H1 (cell line): Measurements from ENCODE around the gene MSI1. TPM values are rescaled to one million over a fixed set of nuclear protein-coding genes. Genes with fewer than 3 reads are reported as not detected.

Experiments used
- CTCF ChIA-PET: fragments of 300-600 bp; sonication (Branson Sonifier 250); formaldehyde crosslinking; loops from one replicate; lab custom pipeline; 2021; ENCODE audit not compliant: partially characterized antibody; lab: Charles Lee
- POLR2A ChIA-PET: fragments of 300-600 bp; sonication (Branson Sonifier 250); formaldehyde crosslinking; loops from one replicate; lab custom pipeline; 2021; ENCODE audit warnings: inconsistent platforms; ENCODE audit not compliant: partially characterized antibody; lab: Charles Lee
- DNase-seq, 2 experiments: peaks; one replicate each; pipeline versions ENCODE4 v3.0.0 to v3.0.0-alpha.2; 2010 to 2022; ENCODE audit warnings: low spot score in 2 of 2, low read depth in 1 of 2, mixed read lengths in 1 of 2
- FAIRE-seq: peaks from 2 replicates; lab custom pipeline; 2011; peaks lifted over from hg19 to GRCh38; lab: Jason Lieb, UNC
- H2AFZ ChIP-seq: 2 replicates; pipeline ENCODE4 v1.8.1; 2012; ENCODE audit warnings: low read length, inconsistent platforms
- H2AK5ac ChIP-seq: 2 replicates; pipeline ENCODE4 v1.6.1; 2013; ENCODE audit warnings: low read depth, low read length
- H2BK120ac ChIP-seq: replicated peaks from 2 replicates; pipeline ENCODE3; 2013; ENCODE audit warnings: low read depth, low read length, inconsistent platforms
- H2BK12ac ChIP-seq: 2 replicates; pipeline ENCODE4 v1.6.1; 2013; ENCODE audit warnings: low read depth, low read length
- H2BK15ac ChIP-seq: 2 replicates; pipeline ENCODE4 v1.6.1; 2013; ENCODE audit warnings: low read length
- H2BK20ac ChIP-seq: 2 replicates; pipeline ENCODE4 v1.6.1; 2013; ENCODE audit warnings: low read length
- H2BK5ac ChIP-seq: 2 replicates; pipeline ENCODE4 v1.6.1; 2013; ENCODE audit warnings: low read depth, low read length
- H3K14ac ChIP-seq: 2 replicates; pipeline ENCODE4 v1.6.1; 2013; ENCODE audit warnings: inconsistent platforms; ENCODE audit not compliant: insufficient read length
- H3K18ac ChIP-seq: 2 replicates; pipeline ENCODE4 v1.6.1; 2013; ENCODE audit warnings: low read length; ENCODE audit errors: extremely low read depth
- H3K23ac ChIP-seq: 2 replicates; pipeline ENCODE4 v1.6.1; 2013; ENCODE audit warnings: inconsistent platforms; ENCODE audit not compliant: insufficient read length
- H3K23me2 ChIP-seq: 2 replicates; pipeline ENCODE4 v1.6.1; 2013; ENCODE audit warnings: low read depth, low read length
- H3K27ac ChIP-seq: 2 replicates; pipeline ENCODE4 v1.6.1; 2011; ENCODE audit warnings: low read depth, low read length, inconsistent platforms
- H3K27me3 ChIP-seq, 4 experiments: replicated peaks in 1 of 4; 1 replicate in 1 of 4; 2 replicates in 3 of 4; pipeline versions ENCODE4 v1.6.1 to v1.8.1; 2011 to 2013; ENCODE audit warnings: low read length in 3 of 4, mild to moderate bottlenecking in 3 of 4, inconsistent platforms in 2 of 4, mixed read lengths in 2 of 4, moderate library complexity in 1 of 4; ENCODE audit not compliant: control insufficient read depth in 3 of 4, insufficient read depth in 3 of 4; ENCODE audit errors: extremely low read depth in 1 of 4
- H3K36me3 ChIP-seq, 4 experiments: 2 replicates each; pipeline versions ENCODE4 v1.6.1 to v1.8.1; 2011 to 2013; ENCODE audit warnings: mild to moderate bottlenecking in 4 of 4, low read length in 3 of 4, moderate library complexity in 2 of 4, control low read depth in 1 of 4, inconsistent platforms in 1 of 4; ENCODE audit not compliant: insufficient read depth in 4 of 4, control insufficient read depth in 2 of 4
- H3K4ac ChIP-seq: replicated peaks from 2 replicates; pipeline ENCODE3; 2013; ENCODE audit warnings: low read length, low read depth, mixed read lengths, inconsistent platforms; ENCODE audit not compliant: insufficient read length
- H3K4me1 ChIP-seq, 4 experiments: replicated peaks in 1 of 4; 1 replicate in 1 of 4; 2 replicates in 3 of 4; pipeline versions ENCODE4 v1.6.1 to v1.8.1; 2011 to 2013; ENCODE audit warnings: low read length in 3 of 4, inconsistent platforms in 2 of 4, mixed read lengths in 1 of 4; ENCODE audit not compliant: insufficient read depth in 4 of 4, control insufficient read depth in 3 of 4
- H3K4me2 ChIP-seq, 2 experiments: 2 replicates each; pipeline versions ENCODE4 v1.6.1 to v1.8.1; 2011 to 2013; ENCODE audit warnings: low read depth in 2 of 2, low read length in 2 of 2, control low read depth in 1 of 2, inconsistent platforms in 1 of 2, mild to moderate bottlenecking in 1 of 2; ENCODE audit not compliant: insufficient read depth in 1 of 2
- H3K4me3 ChIP-seq, 4 experiments: fragments of 200-600, 300-600 bp in 1 of 4; sonication (generic), shearing (Covaris generic), sonication (Bioruptor Twin) in 1 of 4; 2 replicates each; pipeline versions ENCODE4 v1.5.1 to v1.8.1; 2011 to 2016; ENCODE audit warnings: low read length in 4 of 4, low read depth in 3 of 4, control low read depth in 2 of 4, inconsistent platforms in 2 of 4, mild to moderate bottlenecking in 2 of 4, mixed read lengths in 1 of 4, moderate library complexity in 1 of 4; ENCODE audit not compliant: insufficient read depth in 2 of 4; ENCODE audit errors: extremely low read depth in 1 of 4
- H3K56ac ChIP-seq: replicated peaks from 2 replicates; pipeline ENCODE3; 2013; ENCODE audit warnings: low read depth, mild to moderate bottlenecking, mixed read lengths, low read length, inconsistent platforms; ENCODE audit not compliant: insufficient read length
- H3K79me1 ChIP-seq: 2 replicates; pipeline ENCODE4 v1.6.1; 2013; ENCODE audit warnings: low read depth, low read length, control low read depth
- H3K79me2 ChIP-seq, 2 experiments: 2 replicates each; pipeline versions ENCODE4 v1.6.1 to v1.8.1; 2012 to 2013; ENCODE audit warnings: low read length in 2 of 2, mild to moderate bottlenecking in 2 of 2, inconsistent platforms in 1 of 2; ENCODE audit not compliant: insufficient read depth in 2 of 2, control insufficient read depth in 1 of 2
- H3K9ac ChIP-seq, 4 experiments: replicated peaks in 1 of 4; 1 replicate in 1 of 4; 2 replicates in 3 of 4; pipeline versions ENCODE4 v1.6.1 to v1.8.1; 2011 to 2013; ENCODE audit warnings: low read depth in 3 of 4, low read length in 3 of 4, control low read depth in 2 of 4, mild to moderate bottlenecking in 2 of 4, moderate library complexity in 2 of 4, inconsistent platforms in 1 of 4; ENCODE audit errors: extremely low read depth in 1 of 4
- H3K9me3 ChIP-seq, 2 experiments: 2 replicates each; pipeline versions ENCODE4 v1.6.1 to v1.8.1; 2012 to 2013; ENCODE audit warnings: mild to moderate bottlenecking in 2 of 2, moderate library complexity in 2 of 2, control low read depth in 1 of 2, inconsistent platforms in 1 of 2, low read depth in 1 of 2, low read length in 1 of 2, mixed read lengths in 1 of 2; ENCODE audit not compliant: insufficient read depth in 2 of 2
- H4K20me1 ChIP-seq, 2 experiments: replicated peaks in 1 of 2; 2 replicates each; pipeline versions ENCODE3 to v1.8.1; 2011 to 2013; ENCODE audit warnings: inconsistent platforms in 2 of 2, low read length in 2 of 2, mild to moderate bottlenecking in 1 of 2; ENCODE audit not compliant: insufficient read depth in 2 of 2, control insufficient read depth in 1 of 2
- H4K5ac ChIP-seq: 2 replicates; pipeline ENCODE4 v1.6.1; 2013; ENCODE audit warnings: low read length, low read depth, mixed read lengths, inconsistent platforms; ENCODE audit not compliant: insufficient read length
- H4K8ac ChIP-seq: 2 replicates; pipeline ENCODE4 v1.8.0; 2013; ENCODE audit warnings: mild to moderate bottlenecking, moderate library complexity, low read length, inconsistent platforms; ENCODE audit not compliant: insufficient read depth; ENCODE audit errors: extremely low read depth
- H4K91ac ChIP-seq: replicated peaks from 2 replicates; pipeline ENCODE3; 2013; ENCODE audit warnings: low read length, mixed read lengths, inconsistent platforms; ENCODE audit not compliant: insufficient read length
- FOSL1 ChIP-seq: IDR thresholded peaks from 2 replicates; pipeline ENCODE4 v1.6.1; 2011; ENCODE audit warnings: mild to moderate bottlenecking, low read depth, low read length, moderate library complexity; ENCODE audit not compliant: insufficient read depth
- HDAC2 ChIP-seq, 2 experiments: fragments of 300-600 bp in 1 of 2; sonication (generic) in 1 of 2; IDR thresholded peaks; 2 replicates each; pipeline ENCODE4 v1.6.1; 2011 to 2012; ENCODE audit warnings: low read depth in 2 of 2, low read length in 2 of 2, mild to moderate bottlenecking in 2 of 2, moderate library complexity in 2 of 2, borderline replicate concordance in 1 of 2, inconsistent platforms in 1 of 2
- KDM1A ChIP-seq: fragments of 200-600, 300-600 bp; sonication (generic); IDR thresholded peaks from 2 replicates; pipeline ENCODE4 v1.7.1; 2016; ENCODE audit warnings: mild to moderate bottlenecking, low read length, borderline replicate concordance
- NANOG ChIP-seq: IDR thresholded peaks from 2 replicates; pipeline ENCODE4 v1.6.1; 2011; ENCODE audit warnings: low read length, low read depth, mild to moderate bottlenecking, inconsistent platforms; ENCODE audit not compliant: insufficient read depth, poor library complexity, severe bottlenecking
- SIX5 ChIP-seq: IDR thresholded peaks from 2 replicates; pipeline ENCODE4 v1.6.1; 2011; ENCODE audit warnings: mild to moderate bottlenecking, low read depth, low read length
- SP1 ChIP-seq: IDR thresholded peaks from 2 replicates; pipeline ENCODE4 v1.6.1; 2011; ENCODE audit warnings: low read depth, low read length
- ZNF274 ChIP-seq: IDR thresholded peaks from 2 replicates; pipeline ENCODE4 v1.7.0; 2012; ENCODE audit warnings: low read length, borderline replicate concordance; ENCODE audit errors: extremely low read depth
- WGBS, 2 experiments: shearing (Covaris generic) in 1 of 2; methylation state at CpG; one replicate each; pipeline versions ENCODE4 v1.1.6 to v1.1.7; 2013 to 2015; ENCODE audit warnings: low lambda C conversion rate in 2 of 2, mixed read lengths in 2 of 2, inconsistent platforms in 1 of 2, low coverage in 1 of 2, missing lambda C conversion rate in 1 of 2; ENCODE audit not compliant: insufficient replicate concordance in 2 of 2, insufficient coverage in 1 of 2, insufficient read length in 1 of 2; ENCODE audit errors: extremely low coverage in 1 of 2, missing lambda C conversion rate in 1 of 2; 5-methylcytosine and 5-hydroxymethylcytosine counted together
- polyA plus RNA-seq, 7 experiments: library from polyadenylated mRNA; depleted of rRNA in 3 of 7; stranded (reverse) in 5 of 7; unstranded in 2 of 7; fragments of >200 nt in 5 of 7; fragments of 200-250 nt in 2 of 7; gene quantifications; 1 replicate in 5 of 7; 2 replicates in 1 of 7; 4 replicates in 1 of 7; pipeline versions ENCODE4 v1.2.1 to v1.2.3, GENCODE V29; 2011 to 2013; ENCODE audit warnings: missing spikeins in 2 of 7, mixed read lengths in 2 of 7
- total RNA-seq: library from RNA; stranded (reverse); fragmentation: NEBNext Ultra II Directional; extraction: Animal tissue kit (Norgen Biotek cat#: 25700); gene quantifications from 2 replicates; pipeline ENCODE4 v1.2.1, GENCODE V29; 2021
- TF ChIP-seq, protein P1 (sequence below): IDR thresholded peaks from 2 replicates; pipeline ENCODE4 v1.6.1; 2012; ENCODE audit warnings: inconsistent platforms

The MSI1 gene
- total and polyA plus RNA-seq, 2 of the 8 experiments (the other 6 are each of a cell fraction or from before 2014, with no cell fraction given), result 13.5 to 51.9 TPM

DNA sequence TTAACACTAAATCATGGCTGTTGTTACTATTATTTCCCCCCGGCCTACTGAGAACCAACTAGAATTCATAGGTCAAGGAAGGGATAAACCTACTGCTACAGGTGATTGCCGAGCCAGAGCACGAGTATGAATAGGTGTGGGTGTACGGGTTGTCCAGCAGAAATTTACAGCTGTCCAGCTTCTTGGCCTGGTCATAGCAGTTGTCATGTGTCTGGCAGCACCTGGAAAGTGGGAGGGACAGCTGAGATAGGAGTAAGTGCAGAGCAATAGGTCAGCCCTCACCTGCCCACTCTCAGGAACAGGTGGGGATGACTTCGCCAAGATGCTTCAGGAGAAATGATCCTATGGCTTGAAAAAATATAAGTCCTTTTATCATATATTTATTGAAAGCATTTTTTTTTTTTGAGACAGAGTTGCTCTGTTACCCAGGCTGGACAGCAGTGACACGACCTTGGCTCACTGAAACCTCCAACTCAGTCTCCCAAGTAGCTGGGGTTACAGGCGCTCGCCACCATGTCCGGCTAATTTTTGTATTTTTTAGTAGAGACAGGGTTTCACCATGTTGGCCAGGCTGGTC, 44.0 kb downstream of the MSI1 start:
- no peak for FAIRE-seq
- H3K56ac ChIP-seq, result no peak overlapping the region
- no peaks in the 10 kb centered on the region for H3K79me2 ChIP-seq
- no peaks in the 10 kb centered on the region for H3K27me3 ChIP-seq
- no peak overlapping the region for H2BK15ac ChIP-seq
- H2BK20ac ChIP-seq, result no peak overlapping the region
- no peak overlapping the region for H3K4ac ChIP-seq
- H4K5ac ChIP-seq, result no peak overlapping the region
- H3K23ac ChIP-seq, result no peak overlapping the region
- TF ChIP-seq, protein P1, sequence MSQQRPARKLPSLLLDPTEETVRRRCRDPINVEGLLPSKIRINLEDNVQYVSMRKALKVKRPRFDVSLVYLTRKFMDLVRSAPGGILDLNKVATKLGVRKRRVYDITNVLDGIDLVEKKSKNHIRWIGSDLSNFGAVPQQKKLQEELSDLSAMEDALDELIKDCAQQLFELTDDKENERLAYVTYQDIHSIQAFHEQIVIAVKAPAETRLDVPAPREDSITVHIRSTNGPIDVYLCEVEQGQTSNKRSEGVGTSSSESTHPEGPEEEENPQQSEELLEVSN, result no peak
- TF ChIP-seq KDM1A, result no peak
- no peak for TF ChIP-seq NANOG
- TF ChIP-seq SIX5, result no peak
- no peak for TF ChIP-seq FOSL1
- TF ChIP-seq HDAC2 (IDR thresholded peaks at IDR 0.05; ENCODE audit: borderline replicate concordance in 1 of 2, low read depth in 2 of 2, low read length in 2 of 2), result no peak
- TF ChIP-seq ZNF274, result no peak
- no peak for TF ChIP-seq SP1
- no peak overlapping the region for H2BK120ac ChIP-seq
- no peaks in the 10 kb centered on the region for H3K9me3 ChIP-seq
- H3K9ac ChIP-seq, result no peak overlapping the region
- H4K91ac ChIP-seq, result no peak overlapping the region
- no peak overlapping the region for H2AFZ ChIP-seq
- H3K79me1 ChIP-seq, result no peaks in the 10 kb centered on the region
- H3K36me3 ChIP-seq, result no peaks in the 10 kb centered on the region
- no peak overlapping the region for H3K14ac ChIP-seq
- H3K4me3 ChIP-seq, result no peak overlapping the region
- DNase-seq, result no peak
- no peak overlapping the region for H2BK12ac ChIP-seq
- H4K20me1 ChIP-seq, result no peaks in the 10 kb centered on the region
- ChIA-PET POLR2A (interaction anchor here (0.6 to 1.7 kb wide), 7 partner anchors 11 to 133 kb away, joined by 3 to 6 read pairs (median 3); partner anchors contain the start of genes RNU4-1 and RPLP0), CTCF (interaction anchor here (0.6 to 6.6 kb wide), 14 partner anchors 10 to 647 kb away, joined by 3 to 61 read pairs (median 4); no protein-coding TSS in a partner anchor)
- WGBS, 2 experiments, result 71% methylated on average over 9 of the region's 9 CpGs; no CpG with 5 or more reads in 1 of the 2 experiments
- no peak overlapping the region for H4K8ac ChIP-seq
- H2AK5ac ChIP-seq, result no peak overlapping the region
- no peak overlapping the region for H2BK5ac ChIP-seq
- no peak overlapping the region for H3K4me2 ChIP-seq
- H3K18ac ChIP-seq, result no peak overlapping the region
- H3K4me1 ChIP-seq, result peaks cover 0 to 1% (median 0%) of the 10 kb centered on the region in 4 experiments; a peak in 1 of 7 replicates
- no peak overlapping the region for H3K27ac ChIP-seq
- H3K23me2 ChIP-seq, result no peaks in the 10 kb centered on the region
